Transverse colon (tissue), 4 donors: Measurements from ENCODE around the gene TTC16.

ENCODE experiments used
- EP300 ChIP-seq: sonication (generic); formaldehyde crosslinking; IDR thresholded peaks from one replicate; pipeline ENCODE4 v1.6.1; 2017; ENCODE audit warnings: antibody characterized with exemption, low read depth
- POLR2A ChIP-seq: fragments of 450-650 bp; IDR thresholded peaks from one replicate; pipeline ENCODE4 v1.6.1; 2016; ENCODE audit warnings: antibody characterized with exemption, mild to moderate bottlenecking, moderate library complexity
- POLR2AphosphoS5 ChIP-seq, 3 donors: sonication (generic); formaldehyde crosslinking; IDR thresholded peaks; one replicate each; pipeline ENCODE4 v1.6.1; 2016; ENCODE audit warnings: antibody characterized with exemption in 3 of 3
- TF ChIP-seq, protein P1 (sequence below), 5 experiments: fragments of 200-600 bp in 3 of 5; fragments of 450-650 bp in 2 of 5; sonication (generic) in 3 of 5; IDR thresholded peaks; 1 replicate in 2 of 5; 2 replicates in 3 of 5; pipeline ENCODE4 v1.5.1; 2016 to 2017; ENCODE audit warnings: antibody characterized with exemption in 5 of 5, inconsistent platforms in 3 of 5, mild to moderate bottlenecking in 2 of 5, moderate library complexity in 1 of 5

GRCh38 chr9:127705577-127706379 lies 10.1 kb upstream of the TTC16 start:
- TF ChIP-seq POLR2A (no peak), POLR2AphosphoS5 (IDR thresholded peaks at IDR 0.05) (no peak), EP300 (no peak)
- TF ChIP-seq, protein P1, sequence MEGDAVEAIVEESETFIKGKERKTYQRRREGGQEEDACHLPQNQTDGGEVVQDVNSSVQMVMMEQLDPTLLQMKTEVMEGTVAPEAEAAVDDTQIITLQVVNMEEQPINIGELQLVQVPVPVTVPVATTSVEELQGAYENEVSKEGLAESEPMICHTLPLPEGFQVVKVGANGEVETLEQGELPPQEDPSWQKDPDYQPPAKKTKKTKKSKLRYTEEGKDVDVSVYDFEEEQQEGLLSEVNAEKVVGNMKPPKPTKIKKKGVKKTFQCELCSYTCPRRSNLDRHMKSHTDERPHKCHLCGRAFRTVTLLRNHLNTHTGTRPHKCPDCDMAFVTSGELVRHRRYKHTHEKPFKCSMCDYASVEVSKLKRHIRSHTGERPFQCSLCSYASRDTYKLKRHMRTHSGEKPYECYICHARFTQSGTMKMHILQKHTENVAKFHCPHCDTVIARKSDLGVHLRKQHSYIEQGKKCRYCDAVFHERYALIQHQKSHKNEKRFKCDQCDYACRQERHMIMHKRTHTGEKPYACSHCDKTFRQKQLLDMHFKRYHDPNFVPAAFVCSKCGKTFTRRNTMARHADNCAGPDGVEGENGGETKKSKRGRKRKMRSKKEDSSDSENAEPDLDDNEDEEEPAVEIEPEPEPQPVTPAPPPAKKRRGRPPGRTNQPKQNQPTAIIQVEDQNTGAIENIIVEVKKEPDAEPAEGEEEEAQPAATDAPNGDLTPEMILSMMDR (IDR thresholded peaks at IDR 0.05): no peak
